T-helper 1 cell treated with Interleukin-12 subunit alpha and Interleukin-12 subunit beta and Interleukin-4 antibody, amounts not matched to agents 30 ng/mL and 1 ng/mL, for 36 hours (primary cell): ENCODE data around the gene SCAPER. TPM values are rescaled to one million over a fixed set of nuclear protein-coding genes. Genes with fewer than 3 reads are reported as not detected.
"Not testable (repeated sequence)": the region's sequence is repeated elsewhere in the genome, so short reads cannot be mapped to it uniquely, and the experiment has no call there.

ENCODE experiments used
- intact Hi-C: fragments of 100-400 bp; cut with micrococcal nuclease; formaldehyde crosslinking; loops from one replicate; pipeline ENCODE4 v1.15.1; 2024
- total RNA-seq: library from RNA; stranded (reverse); gene quantifications from 2 replicates; pipeline ENCODE4 v1.2.3, GENCODE V29; 2022

The SCAPER gene
- total RNA-seq, 1 donor from 2014 or later = 26.1 TPM

GRCh38 chr15:76865548-76865991 is 39.6 kb downstream of the SCAPER start:
- intact Hi-C loops = no loop called here

- intact Hi-C loops = no loop called here
Measured at GRCh38 chr15:76864586-76864985, 40.6 kb downstream of the SCAPER start.

- intact Hi-C loops = no loop called here
Measured at GRCh38 chr15:76863693-76864092, 41.4 kb downstream of the SCAPER start.

- intact Hi-C loops = no loop called here
Measured at GRCh38 chr15:76863123-76863522, 42.0 kb downstream of the SCAPER start.

GRCh38 chr15:76861815-76862397 is 43.2 kb downstream of the SCAPER start:
- intact Hi-C loops = no loop called here

- intact Hi-C loops = no loop called here
Measured at GRCh38 chr15:76860201-76860600, 44.9 kb downstream of the SCAPER start.

- intact Hi-C loops = not testable (repeated sequence)
Measured at GRCh38 chr15:76850367-76850766, 54.8 kb downstream of the SCAPER start.

GRCh38 chr15:76846782-76847181 is 58.4 kb downstream of the SCAPER start:
- intact Hi-C loops = no loop called here

GRCh38 chr15:76844096-76844495 is 61.0 kb downstream of the SCAPER start:
- intact Hi-C loops = no loop called here

GRCh38 chr15:76843269-76843668 is 61.9 kb downstream of the SCAPER start:
- intact Hi-C loops = no loop called here

- intact Hi-C loops = loop anchor here (1.0 to 2.0 kb wide), 4 partner anchors 198 to 651 kb away; partner anchors contain the start of gene ISL2
Measured at GRCh38 chr15:76840830-76841460, 64.2 kb downstream of the SCAPER start.

GRCh38 chr15:76839173-76839572 is 66.0 kb downstream of the SCAPER start:
- intact Hi-C loops = no loop called here

- intact Hi-C loops = no loop called here
Measured at GRCh38 chr15:76837474-76837873, 67.7 kb downstream of the SCAPER start.

GRCh38 chr15:76829939-76830338 is 75.2 kb downstream of the SCAPER start:
- intact Hi-C loops = no loop called here

GRCh38 chr15:76823890-76824289 is 81.2 kb downstream of the SCAPER start:
- intact Hi-C loops = no loop called here

GRCh38 chr15:76823303-76823702 is 81.8 kb downstream of the SCAPER start:
- intact Hi-C loops = no loop called here

- intact Hi-C loops = not testable (repeated sequence)
Measured at GRCh38 chr15:76818926-76819325, 86.2 kb downstream of the SCAPER start.

GRCh38 chr15:76815421-76815820 is 89.7 kb downstream of the SCAPER start:
- intact Hi-C loops = no loop called here

GRCh38 chr15:76812381-76812780 is 92.8 kb downstream of the SCAPER start:
- intact Hi-C loops = no loop called here

GRCh38 chr15:76809412-76810103 is 95.6 kb downstream of the SCAPER start:
- intact Hi-C loops = no loop called here

GRCh38 chr15:76803049-76803571 is 102.0 kb downstream of the SCAPER start:
- intact Hi-C loops = no loop called here

- intact Hi-C loops = no loop called here
Measured at GRCh38 chr15:76802411-76802810, 102.7 kb downstream of the SCAPER start.
